ENCODE data around the gene PLA2G4E. TPM values are rescaled to one million over a fixed set of nuclear protein-coding genes. Genes with fewer than 3 reads are reported as not detected.

PLA2G4E gene
- total RNA-seq, 1 donor from 2014 or later: not detected

DNA sequence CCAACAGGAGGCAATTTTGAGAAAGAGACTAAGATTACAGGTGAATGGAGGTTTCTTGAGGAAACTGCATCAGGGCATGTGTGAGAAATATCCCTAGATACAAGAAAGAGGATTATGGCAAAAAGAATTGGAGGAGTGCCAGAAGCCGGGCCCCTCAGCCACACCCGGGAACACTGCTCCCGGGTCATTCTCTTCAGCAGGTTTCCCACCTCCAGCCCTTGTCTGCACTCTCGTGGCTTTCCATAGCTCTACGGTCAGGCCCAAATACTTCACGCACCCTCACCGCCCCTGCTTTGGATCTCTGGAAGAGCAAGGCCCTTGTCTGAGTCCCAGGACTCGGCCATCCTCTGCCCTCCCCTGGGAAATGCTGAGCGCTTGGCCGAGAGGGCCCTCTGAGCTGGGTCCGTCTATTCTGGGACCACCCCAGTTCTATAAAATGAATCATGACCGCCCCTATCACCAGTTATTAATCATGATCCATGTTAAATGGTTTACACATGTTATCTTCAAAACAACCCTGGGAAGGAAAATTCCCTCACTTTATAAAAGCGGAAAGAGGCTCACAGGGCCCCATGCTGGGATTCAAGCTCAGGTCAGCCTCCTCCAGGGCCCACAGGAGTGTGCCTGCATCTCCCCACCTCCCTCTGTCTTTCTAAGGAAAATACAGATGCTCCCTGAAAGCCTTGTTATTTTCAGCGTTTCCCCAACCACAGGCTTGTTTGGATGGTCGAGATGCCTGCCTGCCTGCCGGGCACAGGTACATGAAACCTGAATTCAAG is 88.1 kb downstream of the PLA2G4E start:
- intact Hi-C loops (cut with DNase I): no loop called here
- DNase-seq (no peak), ATAC-seq (ENCODE audit: poor library complexity) (no peak)

DNA sequence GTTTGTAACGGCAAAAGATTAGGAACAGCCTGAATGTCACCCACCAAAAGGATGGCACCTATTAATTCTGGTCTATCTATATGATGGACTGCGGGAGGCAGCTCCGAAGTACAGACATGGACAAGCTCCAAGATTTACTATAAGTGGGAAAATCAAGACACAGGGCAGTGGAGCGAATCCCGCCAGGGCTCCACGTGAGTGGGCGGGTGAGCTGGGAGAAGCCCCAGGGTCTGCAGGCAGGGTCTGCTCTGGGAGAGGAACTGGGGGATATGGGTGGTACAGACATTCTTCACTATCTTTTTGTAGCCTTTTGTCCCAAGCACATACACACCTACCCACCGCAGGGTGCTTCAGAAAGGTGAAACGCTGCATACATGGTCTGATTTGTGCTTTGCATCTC is 88.7 kb downstream of the PLA2G4E start:
- intact Hi-C loops (cut with DNase I): no loop called here
- no peak for ATAC-seq (ENCODE audit: poor library complexity)
- DNase-seq: no peak

Other genes starting within 250 kb of the PLA2G4E start
- 15.1 TPM for gene MAPKBP1, start 246.6 kb downstream of the PLA2G4E start, total RNA-seq
- 14.3 TPM for gene JMJD7, start 192.9 kb downstream of the PLA2G4E start, total RNA-seq
- 3.6 TPM for gene PLA2G4B, start 182.2 kb downstream of the PLA2G4E start, total RNA-seq
- 3.4 TPM for gene SPTBN5, start 127.0 kb downstream of the PLA2G4E start, total RNA-seq
- gene EHD4, start 48.5 kb downstream of the PLA2G4E start, total RNA-seq: 47.2 TPM
- gene PLA2G4D, start 73.5 kb upstream of the PLA2G4E start, total RNA-seq: not detected
- 4.6 TPM for gene PLA2G4F, start 135.6 kb upstream of the PLA2G4E start, total RNA-seq
- gene VPS39, start 187.3 kb upstream of the PLA2G4E start, total RNA-seq: 46.3 TPM

Measured in Right ventricle myocardium superior (tissue), 1 donor.